Activated CD8-positive, alpha-beta T cell treated with anti-CD3 and anti-CD28 coated beads, Interleukin-2, amount 10 ng/mL, durations not matched to agents 7 days and 5 days (primary cell): ENCODE data around the gene EMP3. TPM values are rescaled to one million over a fixed set of nuclear protein-coding genes. Genes with fewer than 3 reads are reported as not detected.
A peak's percentile ranks its signal among the peaks of the same experiment; 100 is the strongest.

Experiments
- ATAC-seq: fragments of 150-1000 bp; cut with Tn5 transposase; one replicate; pipeline ENCODE4 v1.10.0; 2021; ENCODE audit warnings: moderate library complexity
- CTCF ChIA-PET: fragments of 350-600 bp; sonication (Branson Sonifier 250); formaldehyde crosslinking; loops from one replicate; lab custom pipeline; 2021; ENCODE audit warnings: antibody characterized with exemption; lab: Charles Lee
- POLR2A ChIA-PET: fragments of 350-600 bp; sonication (Branson Sonifier 250); formaldehyde crosslinking; loops from one replicate; lab custom pipeline; 2021; ENCODE audit warnings: antibody characterized with exemption; lab: Charles Lee
- DNase-seq: peaks from one replicate; pipeline ENCODE4 v3.0.0-alpha.2; 2020
- H3K27ac Mint-ChIP-seq: one replicate; pipeline ENCODE4 v1.8.0; 2021; ENCODE audit warnings: mild to moderate bottlenecking, mixed read lengths
- H3K27me3 Mint-ChIP-seq: one replicate; pipeline ENCODE4 v1.8.0; 2021; ENCODE audit warnings: low read depth, mixed read lengths
- H3K36me3 Mint-ChIP-seq: one replicate; pipeline ENCODE4 v1.8.0; 2021; ENCODE audit warnings: low read depth, mixed read lengths
- H3K4me1 Mint-ChIP-seq: one replicate; pipeline ENCODE4 v1.8.0; 2021; ENCODE audit warnings: low read depth, mixed read lengths
- H3K4me3 Mint-ChIP-seq: one replicate; pipeline ENCODE4 v1.8.0; 2021; ENCODE audit warnings: mild to moderate bottlenecking, mixed read lengths
- H3K9me3 Mint-ChIP-seq: one replicate; pipeline ENCODE4 v1.8.0; 2022; ENCODE audit warnings: mixed read lengths; ENCODE audit not compliant: insufficient read depth
- total RNA-seq, 2 experiments: library from RNA; stranded (reverse); gene quantifications; one replicate each; pipeline ENCODE4 v1.2.3, GENCODE V29; 2021

EMP3 gene
- total RNA-seq, 2 experiments from 2014 or later = 300 to 320 TPM

DNA sequence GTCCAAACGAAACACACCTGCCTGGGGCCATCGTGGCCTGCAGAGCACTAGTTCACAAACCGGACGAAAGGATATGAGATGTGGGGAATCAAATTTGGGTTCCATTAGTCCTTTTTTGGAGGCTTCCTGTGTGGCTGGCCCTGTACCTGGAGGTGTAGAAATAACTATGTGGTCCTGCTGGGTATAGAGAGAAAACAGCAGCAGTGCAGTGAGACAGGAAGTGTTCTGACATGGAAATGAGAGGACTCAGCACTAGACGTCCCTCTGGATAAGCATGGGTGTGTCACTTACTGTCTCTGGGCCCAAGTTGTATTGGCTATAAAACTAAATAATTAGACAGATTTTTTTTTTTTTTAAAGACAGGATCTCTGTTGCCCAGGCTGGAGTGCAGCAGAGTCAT lies 53.7 kb downstream of the EMP3 start:
- CTCF ChIA-PET = interaction anchor here (1.5 kb wide), 1 partner anchor 112 kb away, joined by 3 read pairs; no protein-coding TSS in a partner anchor
- no peak overlapping the region for H3K4me3 Mint-ChIP-seq
- H3K27me3 Mint-ChIP-seq = no peaks in the 10 kb centered on the region
- DNase-seq = no peak
- POLR2A ChIA-PET = no interaction called here
- peaks cover 20% of the 10 kb centered on the region for H3K36me3 Mint-ChIP-seq
- peak overlapping the region; percentile 33 for H3K27ac Mint-ChIP-seq
- no peak for ATAC-seq
- peaks cover 6% of the 10 kb centered on the region for H3K4me1 Mint-ChIP-seq
- no peaks in the 10 kb centered on the region for H3K9me3 Mint-ChIP-seq

Other genes starting within 250 kb of the EMP3 start
- 1 to 10 TPM in 1 of 2 experiments, under 1 TPM in 1; 0.73 to 1.8 TPM for gene PLA2G4C, start 214.7 kb upstream of the EMP3 start, total RNA-seq
- gene LIG1, start 155.2 kb upstream of the EMP3 start, total RNA-seq = 100 to 1,000 TPM; 190 to 198 TPM
- 10 to 100 TPM in 1 of 2 experiments, 1 to 10 TPM in 1; 9.0 to 10.3 TPM for gene ZSWIM9, start 154.9 kb upstream of the EMP3 start, total RNA-seq
- 100 to 1,000 TPM; 180 to 185 TPM for gene CARD8, start 69.6 kb upstream of the EMP3 start, total RNA-seq
- gene ZNF114, start 55.5 kb upstream of the EMP3 start, total RNA-seq = under 1 TPM; 0.44 to 0.45 TPM
- gene TMEM143, start 38.4 kb downstream of the EMP3 start, total RNA-seq = 10 to 100 TPM; 17.1 to 19.4 TPM
- not detected for gene SYNGR4, start 38.8 kb downstream of the EMP3 start, total RNA-seq
- 10 to 100 TPM; 70.3 to 71.3 TPM for gene KDELR1, start 66.0 kb downstream of the EMP3 start, total RNA-seq
- under 1 TPM; 0.05 to 0.08 TPM for gene GRIN2D, start 68.1 kb downstream of the EMP3 start, total RNA-seq
- 10 to 100 TPM; 46.4 to 50.4 TPM for gene GRWD1, start 120.4 kb downstream of the EMP3 start, total RNA-seq
- 1 to 10 TPM; 1.4 to 1.5 TPM for gene KCNJ14, start 130.0 kb downstream of the EMP3 start, total RNA-seq
- 10 to 100 TPM; 48.3 to 50.3 TPM for gene CYTH2, start 143.8 kb downstream of the EMP3 start, total RNA-seq
- gene LMTK3, start 186.3 kb downstream of the EMP3 start, total RNA-seq = 1 to 10 TPM; 2.8 to 3.7 TPM
- not detected for gene SULT2B1, start 226.6 kb downstream of the EMP3 start, total RNA-seq